Measurements from ENCODE around the gene COLEC11.

The COLEC11 gene

GRCh38 chr2:3585261-3586109, 9.4 kb upstream of the COLEC11 start:
- DNase-seq (ENCODE audit: low spot score), result peak; percentile 66

GRCh38 chr2:3586220-3586619, 8.7 kb upstream of the COLEC11 start:
- no peak for DNase-seq (ENCODE audit: low spot score)

- no peak for DNase-seq (ENCODE audit: low spot score)
These were observed 7.9 kb upstream of the COLEC11 start for GRCh38 chr2:3587021-3587420.

- no peak for DNase-seq (ENCODE audit: low spot score)
These were observed 7.5 kb upstream of the COLEC11 start for GRCh38 chr2:3587432-3587831.

- no peak for DNase-seq (ENCODE audit: low spot score)
These were observed 6.8 kb upstream of the COLEC11 start for GRCh38 chr2:3588084-3588483.

- DNase-seq (ENCODE audit: low spot score), result no peak
These were observed 5.8 kb upstream of the COLEC11 start for GRCh38 chr2:3589086-3589485.

GRCh38 chr2:3595404-3595803, 492 bp downstream of the COLEC11 start:
- no peak for DNase-seq (ENCODE audit: low spot score)

- DNase-seq (ENCODE audit: low spot score), result no peak
These were observed 1.1 kb downstream of the COLEC11 start for GRCh38 chr2:3595985-3596384.

GRCh38 chr2:3596901-3597417, 2.0 kb downstream of the COLEC11 start:
- DNase-seq (ENCODE audit: low spot score), result no peak

- DNase-seq (ENCODE audit: low spot score), result no peak
These were observed 2.7 kb downstream of the COLEC11 start for GRCh38 chr2:3597567-3597966.

GRCh38 chr2:3598197-3598910, 3.4 kb downstream of the COLEC11 start:
- DNase-seq (ENCODE audit: low spot score), result no peak

- no peak for DNase-seq (ENCODE audit: low spot score)
These were observed 4.3 kb downstream of the COLEC11 start for GRCh38 chr2:3598912-3599854.

- DNase-seq (ENCODE audit: low spot score), result no peak
These were observed 5.4 kb downstream of the COLEC11 start for GRCh38 chr2:3600256-3600855.

- no peak for DNase-seq (ENCODE audit: low spot score)
These were observed 6.8 kb downstream of the COLEC11 start for GRCh38 chr2:3601561-3602271.

- no peak for DNase-seq (ENCODE audit: low spot score)
These were observed 7.8 kb downstream of the COLEC11 start for GRCh38 chr2:3602553-3603339.

- DNase-seq (ENCODE audit: low spot score), result no peak
These were observed 8.8 kb downstream of the COLEC11 start for GRCh38 chr2:3603536-3604206.

GRCh38 chr2:3604207-3604877, 9.4 kb downstream of the COLEC11 start:
- no peak for DNase-seq (ENCODE audit: low spot score)

- peak; percentile 76 for DNase-seq (ENCODE audit: low spot score)
These were observed 10.4 kb downstream of the COLEC11 start for GRCh38 chr2:3604991-3605961.

Measured in HuH-7 (cell line).